Colonic mucosa (tissue), 4 donors: Measurements from ENCODE around the gene FEM1B. TPM values are rescaled to one million over a fixed set of nuclear protein-coding genes. Genes with fewer than 3 reads are reported as not detected.
A peak's percentile ranks its signal among the peaks of the same experiment; 100 is the strongest.

ENCODE experiments used
- DNase-seq: peaks from one replicate; pipeline ENCODE4 v3.0.0-alpha.2; 2020
- H3K27ac ChIP-seq: fragments of 200-600 bp; one replicate; pipeline ENCODE4 v1.8.0; 2021
- H3K27me3 ChIP-seq: fragments of 200-600 bp; one replicate; pipeline ENCODE4 v1.8.0; 2021
- H3K36me3 ChIP-seq: fragments of 200-600 bp; one replicate; pipeline ENCODE4 v1.8.0; 2021
- H3K4me1 ChIP-seq: fragments of 200-600 bp; one replicate; pipeline ENCODE4 v1.8.0; 2021; ENCODE audit warnings: mild to moderate bottlenecking
- H3K4me3 ChIP-seq: fragments of 200-600 bp; one replicate; pipeline ENCODE4 v1.8.0; 2021
- H3K9ac ChIP-seq, 2 donors: one replicate each; pipeline ENCODE4 v1.7.0; 2013; ENCODE audit warnings: control low read depth in 2 of 2, low read depth in 2 of 2, low read length in 2 of 2
- H3K9me3 ChIP-seq: fragments of 200-600 bp; one replicate; pipeline ENCODE4 v1.8.0; 2021
- CTCF ChIP-seq: fragments of 200-600 bp; IDR thresholded peaks from one replicate; pipeline ENCODE4 v1.8.0; 2022; ENCODE audit warnings: antibody characterized with exemption, mild to moderate bottlenecking
- intact Hi-C: fragments of 100-400 bp; cut with DNase I; formaldehyde crosslinking; loops from one replicate; pipeline ENCODE4 v1.14.1; 2022
- total RNA-seq, 2 donors: library from RNA; stranded (reverse); fragmentation: NEBNext Ultra II Directional in 1 of 2; extraction: Animal tissue kit (Norgen Biotek cat#: 25700) in 1 of 2; gene quantifications; one replicate each; pipeline ENCODE4 v1.2.1, GENCODE V29; 2021
- donor health status: healthy.
- donor health status: DM: no; HTN: no; CAD: no.
- donor health status: DM: no; HTN: no; CAD: no.

Gene FEM1B
- total RNA-seq, 2 donors from 2014 or later: 34.4 to 52.4 TPM

GRCh38 chr15:68252925-68253534 is 24.5 kb upstream of the FEM1B start:
- no peaks in the 10 kb centered on the region for H3K27me3 ChIP-seq
- H3K9ac ChIP-seq: no peak overlapping the region
- H3K27ac ChIP-seq: no peak overlapping the region
- intact Hi-C loops: loop anchor here (5.0 kb wide), 1 partner anchor 49 kb away; no protein-coding TSS in a partner anchor
- H3K36me3 ChIP-seq: no peaks in the 10 kb centered on the region
- no peaks in the 10 kb centered on the region for H3K4me1 ChIP-seq
- DNase-seq: peak; percentile 56
- H3K9me3 ChIP-seq: no peaks in the 10 kb centered on the region
- TF ChIP-seq CTCF: peak; percentile 84
- H3K4me3 ChIP-seq: no peak overlapping the region

DNA sequence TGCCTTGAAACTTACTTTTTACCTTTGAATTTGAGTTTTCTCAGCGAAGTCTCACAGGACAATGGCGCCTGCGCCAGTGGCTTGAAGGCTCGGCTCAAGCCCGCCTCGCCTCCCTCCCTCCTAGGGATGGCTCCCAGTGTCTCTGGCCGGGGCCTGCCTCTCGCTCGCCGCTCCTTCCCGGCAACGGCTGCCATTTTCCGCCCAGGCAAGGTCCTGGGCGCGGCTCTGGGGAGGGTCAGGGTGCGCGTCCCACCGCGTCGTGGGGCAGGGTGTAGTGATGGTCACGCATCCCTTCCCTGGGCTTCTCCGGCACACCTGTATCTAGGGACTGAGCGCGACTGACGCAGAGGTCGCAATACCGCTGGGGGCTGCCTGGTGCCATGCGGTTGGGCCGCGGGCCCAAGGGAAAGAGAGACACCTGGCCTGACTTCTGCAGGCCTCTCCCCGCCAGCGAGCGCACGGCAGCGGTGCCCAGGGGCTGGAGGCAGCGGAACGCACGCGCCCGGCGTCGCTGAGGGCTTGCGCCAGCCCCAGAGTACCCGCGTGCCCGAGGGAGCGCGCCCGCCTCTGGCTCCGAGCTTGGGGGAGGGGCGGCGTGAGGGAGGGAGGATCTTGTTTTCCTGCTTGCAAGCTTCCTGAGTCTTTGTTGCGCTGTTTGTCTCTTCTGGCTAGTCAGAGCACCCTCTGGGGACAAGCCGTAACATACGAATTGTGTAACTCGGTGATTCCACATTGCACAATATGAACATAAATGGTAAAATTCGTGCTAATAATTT is 20.7 kb upstream of the FEM1B start:
- intact Hi-C loops: loop anchor here (5.0 kb wide), 1 partner anchor 120 kb away; no protein-coding TSS in a partner anchor
- no peaks in the 10 kb centered on the region for H3K27me3 ChIP-seq
- H3K4me1 ChIP-seq: no peaks in the 10 kb centered on the region
- DNase-seq: peak; percentile 93
- H3K9ac ChIP-seq: peak overlapping the region; percentile 66 to 73
- H3K36me3 ChIP-seq: no peaks in the 10 kb centered on the region
- peak overlapping the region; percentile 64 for H3K4me3 ChIP-seq
- H3K9me3 ChIP-seq: no peaks in the 10 kb centered on the region
- no peak for TF ChIP-seq CTCF
- H3K27ac ChIP-seq: peak overlapping the region; percentile 86

DNA sequence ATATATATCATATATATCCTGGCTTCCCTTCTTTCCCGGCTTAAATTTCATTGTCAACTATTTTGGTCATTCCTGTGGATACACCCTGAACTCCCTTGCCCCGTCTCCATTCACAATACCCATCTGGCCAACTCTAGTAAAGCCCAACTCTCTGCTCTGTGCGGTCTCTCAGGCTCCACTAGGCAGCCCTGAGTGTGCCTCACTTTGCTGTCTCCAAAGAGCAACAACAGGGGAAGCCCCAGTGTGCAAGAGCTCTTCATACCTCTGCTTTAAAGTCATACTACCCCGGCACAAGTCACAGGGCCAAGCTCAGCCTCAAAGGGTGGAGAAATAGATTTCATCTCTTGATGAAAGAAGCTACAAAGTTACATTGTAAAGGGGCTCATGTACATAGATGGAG is 18.9 kb upstream of the FEM1B start:
- no peak overlapping the region for H3K4me3 ChIP-seq
- intact Hi-C loops: loop anchor here (5.0 kb wide), 1 partner anchor 119 kb away; no protein-coding TSS in a partner anchor

DNA sequence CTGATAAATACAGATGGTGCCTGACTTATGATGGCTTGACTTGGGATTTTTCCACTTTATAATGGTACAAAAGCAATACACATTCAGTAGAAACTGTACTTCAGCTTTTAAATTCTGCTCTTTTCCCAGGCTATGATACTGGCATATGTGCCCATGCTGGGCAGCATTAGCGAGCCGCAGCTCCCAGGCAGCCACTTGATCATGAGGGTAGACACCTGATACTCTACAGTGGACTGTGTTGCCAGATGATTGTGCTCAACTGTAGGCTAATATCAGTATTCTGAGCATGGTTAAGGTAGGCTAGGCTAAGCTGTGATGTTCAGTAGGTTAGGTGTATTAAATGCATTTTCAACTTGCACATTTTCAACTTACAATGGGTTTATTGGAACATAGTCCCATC is 17.7 kb upstream of the FEM1B start:
- Histone ChIP-seq H3K9ac (no peak overlapping the region), H3K27ac (no peak overlapping the region), H3K36me3 (no peaks in the 10 kb centered on the region), H3K9me3 (no peaks in the 10 kb centered on the region), H3K4me3 (no peak overlapping the region), H3K4me1 (no peaks in the 10 kb centered on the region), H3K27me3 (no peaks in the 10 kb centered on the region)
- no peak for TF ChIP-seq CTCF
- intact Hi-C loops: loop anchor here (5.0 kb wide), 1 partner anchor 117 kb away; no protein-coding TSS in a partner anchor
- DNase-seq: no peak

More for the DNA sequence above, 18.9 kb upstream of the FEM1B start:
- H3K27ac ChIP-seq: no peak overlapping the region
- no peak for TF ChIP-seq CTCF
- no peak overlapping the region for H3K9ac ChIP-seq
- H3K4me1 ChIP-seq: no peaks in the 10 kb centered on the region
- H3K36me3 ChIP-seq: no peaks in the 10 kb centered on the region
- no peak for DNase-seq
- no peaks in the 10 kb centered on the region for H3K27me3 ChIP-seq
- H3K9me3 ChIP-seq: no peaks in the 10 kb centered on the region

- intact Hi-C loops: no loop called here
- no peaks in the 10 kb centered on the region for H3K36me3 ChIP-seq
- H3K9me3 ChIP-seq: no peaks in the 10 kb centered on the region
- no peak for TF ChIP-seq CTCF
- no peaks in the 10 kb centered on the region for H3K4me1 ChIP-seq
- H3K27me3 ChIP-seq: no peaks in the 10 kb centered on the region
- no peak overlapping the region for H3K4me3 ChIP-seq
- H3K9ac ChIP-seq: no peak overlapping the region
- DNase-seq: no peak
- no peak overlapping the region for H3K27ac ChIP-seq
Observed at GRCh38 chr15:68261241-68261640, 16.3 kb upstream of the FEM1B start.
